HepG2 (cell line): ENCODE data around the gene U2AF2. TPM values are rescaled to one million over a fixed set of nuclear protein-coding genes. Genes with fewer than 3 reads are reported as not detected.

Experiments
- SP4 ChIP-seq: sonication (generic); formaldehyde crosslinking; IDR thresholded peaks from 2 replicates; pipeline ENCODE4 v1.8.1; 2023; ENCODE audit warnings: mild to moderate bottlenecking, missing genetic modification reagents
- polyA plus RNA-seq, 8 experiments: library from polyadenylated mRNA; depleted of rRNA in 3 of 8; stranded (reverse) in 7 of 8; unstranded in 1 of 8; fragments of >200 nt; fragmentation: Illumina TruSeq in 4 of 8; extraction: Trizol in 4 of 8; gene quantifications; 2 replicates each; pipeline versions ENCODE4 v1.2.1 to v1.2.3, GENCODE V29; 2011 to 2016; ENCODE audit warnings: low read depth in 4 of 8, missing spikeins in 1 of 8, mixed read lengths in 1 of 8; ENCODE audit not compliant: insufficient read depth in 1 of 8
- total RNA-seq, 5 experiments: library from RNA; depleted of rRNA; stranded (reverse); fragments of >200 nt; fragmentation: Illumina TruSeq; extraction: Trizol; gene quantifications; 2 replicates each; pipeline ENCODE4 v1.2.3, GENCODE V29; 2016; ENCODE audit warnings: low read depth in 1 of 5
- TF ChIP-seq, protein P1 (sequence below): sonication (generic); formaldehyde crosslinking; IDR thresholded peaks from 2 replicates; pipeline ENCODE4 v1.8.0; 2022; ENCODE audit warnings: mild to moderate bottlenecking, missing genetic modification reagents, moderate library complexity
- TF ChIP-seq, protein P2 (sequence below): sonication (generic); formaldehyde crosslinking; conservative IDR thresholded peaks from 2 replicates; pipeline ENCODE4 v1.4.0; 2020; ENCODE audit warnings: mild to moderate bottlenecking, missing genetic modification reagents, moderate library complexity
- TF ChIP-seq, protein P3 (sequence below): sonication (generic); formaldehyde crosslinking; IDR thresholded peaks from 2 replicates; pipeline ENCODE4 v1.5.0; 2020; ENCODE audit warnings: missing genetic modification reagents
- TF ChIP-seq, protein P4 (sequence below): sonication (generic); formaldehyde crosslinking; IDR thresholded peaks from 2 replicates; pipeline ENCODE4 v1.4.0; 2020; ENCODE audit warnings: missing genetic modification reagents

The U2AF2 gene
- total and polyA plus RNA-seq, 2 of the 13 experiments (the other 11 are each of a cell fraction or from before 2014, with no cell fraction given), result 84.3 to 124 TPM

DNA sequence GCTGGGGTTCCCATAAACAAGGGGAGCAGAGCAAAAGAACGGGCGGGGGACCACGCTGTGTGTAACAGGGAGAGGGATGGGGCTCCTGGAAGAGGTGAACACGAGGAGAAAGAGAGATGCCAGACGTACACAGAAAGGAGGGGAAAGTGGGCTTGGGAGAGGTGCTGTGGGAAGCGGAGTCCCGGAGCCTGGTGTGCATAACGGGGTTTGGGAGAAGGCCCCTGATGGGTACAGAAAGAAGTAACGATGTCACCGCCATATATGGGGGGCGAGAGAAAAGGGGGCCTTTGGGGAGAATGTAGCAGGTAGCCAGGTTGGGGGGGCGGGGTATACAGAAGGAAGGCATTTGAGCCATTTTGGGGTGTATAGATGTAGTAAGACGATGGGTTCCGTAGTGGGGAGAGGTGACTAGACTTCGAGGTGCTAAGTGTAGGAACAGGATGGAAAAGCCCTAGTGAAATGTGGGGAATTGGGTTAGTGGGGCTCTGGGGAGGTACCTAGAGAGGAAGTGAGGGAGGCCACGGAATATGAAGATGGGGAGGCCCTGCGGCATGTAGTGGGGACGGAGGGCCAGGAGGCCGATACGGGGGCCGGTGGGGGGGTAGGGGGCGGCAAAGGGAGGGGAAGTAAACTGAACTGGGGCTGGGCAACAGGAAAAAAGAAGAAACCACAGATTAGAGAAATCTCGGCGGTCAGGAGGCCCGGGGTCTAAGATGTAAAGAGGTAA, 13.2 kb upstream of the U2AF2 start (continued):
- TF ChIP-seq, protein P1, sequence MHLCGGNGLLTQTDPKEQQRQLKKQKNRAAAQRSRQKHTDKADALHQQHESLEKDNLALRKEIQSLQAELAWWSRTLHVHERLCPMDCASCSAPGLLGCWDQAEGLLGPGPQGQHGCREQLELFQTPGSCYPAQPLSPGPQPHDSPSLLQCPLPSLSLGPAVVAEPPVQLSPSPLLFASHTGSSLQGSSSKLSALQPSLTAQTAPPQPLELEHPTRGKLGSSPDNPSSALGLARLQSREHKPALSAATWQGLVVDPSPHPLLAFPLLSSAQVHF, result 0 out of 2 replicates have a peak, but pooled peaks have one; percentile 22
- TF ChIP-seq, protein P2, sequence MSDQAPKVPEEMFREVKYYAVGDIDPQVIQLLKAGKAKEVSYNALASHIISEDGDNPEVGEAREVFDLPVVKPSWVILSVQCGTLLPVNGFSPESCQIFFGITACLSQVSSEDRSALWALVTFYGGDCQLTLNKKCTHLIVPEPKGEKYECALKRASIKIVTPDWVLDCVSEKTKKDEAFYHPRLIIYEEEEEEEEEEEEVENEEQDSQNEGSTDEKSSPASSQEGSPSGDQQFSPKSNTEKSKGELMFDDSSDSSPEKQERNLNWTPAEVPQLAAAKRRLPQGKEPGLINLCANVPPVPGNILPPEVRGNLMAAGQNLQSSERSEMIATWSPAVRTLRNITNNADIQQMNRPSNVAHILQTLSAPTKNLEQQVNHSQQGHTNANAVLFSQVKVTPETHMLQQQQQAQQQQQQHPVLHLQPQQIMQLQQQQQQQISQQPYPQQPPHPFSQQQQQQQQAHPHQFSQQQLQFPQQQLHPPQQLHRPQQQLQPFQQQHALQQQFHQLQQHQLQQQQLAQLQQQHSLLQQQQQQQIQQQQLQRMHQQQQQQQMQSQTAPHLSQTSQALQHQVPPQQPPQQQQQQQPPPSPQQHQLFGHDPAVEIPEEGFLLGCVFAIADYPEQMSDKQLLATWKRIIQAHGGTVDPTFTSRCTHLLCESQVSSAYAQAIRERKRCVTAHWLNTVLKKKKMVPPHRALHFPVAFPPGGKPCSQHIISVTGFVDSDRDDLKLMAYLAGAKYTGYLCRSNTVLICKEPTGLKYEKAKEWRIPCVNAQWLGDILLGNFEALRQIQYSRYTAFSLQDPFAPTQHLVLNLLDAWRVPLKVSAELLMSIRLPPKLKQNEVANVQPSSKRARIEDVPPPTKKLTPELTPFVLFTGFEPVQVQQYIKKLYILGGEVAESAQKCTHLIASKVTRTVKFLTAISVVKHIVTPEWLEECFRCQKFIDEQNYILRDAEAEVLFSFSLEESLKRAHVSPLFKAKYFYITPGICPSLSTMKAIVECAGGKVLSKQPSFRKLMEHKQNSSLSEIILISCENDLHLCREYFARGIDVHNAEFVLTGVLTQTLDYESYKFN (CRISPR knock-in tag), result no peak
- TF ChIP-seq SP4 (CRISPR knock-in tag), result no peak
- TF ChIP-seq, protein P3, sequence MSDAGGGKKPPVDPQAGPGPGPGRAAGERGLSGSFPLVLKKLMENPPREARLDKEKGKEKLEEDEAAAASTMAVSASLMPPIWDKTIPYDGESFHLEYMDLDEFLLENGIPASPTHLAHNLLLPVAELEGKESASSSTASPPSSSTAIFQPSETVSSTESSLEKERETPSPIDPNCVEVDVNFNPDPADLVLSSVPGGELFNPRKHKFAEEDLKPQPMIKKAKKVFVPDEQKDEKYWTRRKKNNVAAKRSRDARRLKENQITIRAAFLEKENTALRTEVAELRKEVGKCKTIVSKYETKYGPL (CRISPR knock-in tag), result 0 out of 2 replicates have a peak, but pooled peaks have one; percentile 22
- TF ChIP-seq, protein P4, sequence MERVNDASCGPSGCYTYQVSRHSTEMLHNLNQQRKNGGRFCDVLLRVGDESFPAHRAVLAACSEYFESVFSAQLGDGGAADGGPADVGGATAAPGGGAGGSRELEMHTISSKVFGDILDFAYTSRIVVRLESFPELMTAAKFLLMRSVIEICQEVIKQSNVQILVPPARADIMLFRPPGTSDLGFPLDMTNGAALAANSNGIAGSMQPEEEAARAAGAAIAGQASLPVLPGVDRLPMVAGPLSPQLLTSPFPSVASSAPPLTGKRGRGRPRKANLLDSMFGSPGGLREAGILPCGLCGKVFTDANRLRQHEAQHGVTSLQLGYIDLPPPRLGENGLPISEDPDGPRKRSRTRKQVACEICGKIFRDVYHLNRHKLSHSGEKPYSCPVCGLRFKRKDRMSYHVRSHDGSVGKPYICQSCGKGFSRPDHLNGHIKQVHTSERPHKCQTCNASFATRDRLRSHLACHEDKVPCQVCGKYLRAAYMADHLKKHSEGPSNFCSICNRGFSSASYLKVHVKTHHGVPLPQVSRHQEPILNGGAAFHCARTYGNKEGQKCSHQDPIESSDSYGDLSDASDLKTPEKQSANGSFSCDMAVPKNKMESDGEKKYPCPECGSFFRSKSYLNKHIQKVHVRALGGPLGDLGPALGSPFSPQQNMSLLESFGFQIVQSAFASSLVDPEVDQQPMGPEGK, result peak; percentile 10; the same call in 1 of the 2 replicates
